ENCODE results near the gene DEPP1.

The DEPP1 gene

GRCh38 chr10:44931621-44932516 lies 46.7 kb downstream of the DEPP1 start:
- DNase-seq: no peak

GRCh38 chr10:44930904-44931620 lies 47.5 kb downstream of the DEPP1 start:
- DNase-seq: no peak

GRCh38 chr10:44929356-44930255 lies 49.0 kb downstream of the DEPP1 start:
- no peak for DNase-seq

GRCh38 chr10:44928462-44928861 lies 50.1 kb downstream of the DEPP1 start:
- no peak for DNase-seq

GRCh38 chr10:44927352-44927751 lies 51.3 kb downstream of the DEPP1 start:
- no peak for DNase-seq

- DNase-seq: no peak
Observed at GRCh38 chr10:44926751-44927351, 51.8 kb downstream of the DEPP1 start.
